Measurements from ENCODE around the gene AFP. TPM values are rescaled to one million over a fixed set of nuclear protein-coding genes. Genes with fewer than 3 reads are reported as not detected.

Gene AFP
- polyA plus RNA-seq, 1 experiment, result 0.23 TPM

GRCh38 chr4:73477176-73477575 lies 41.2 kb downstream of the AFP start:
- Histone ChIP-seq H3K27me3 (ENCODE audit: control insufficient read depth, insufficient read depth, low read length) (no peaks in the 10 kb centered on the region), H3K4me3 (ENCODE audit: low read depth, low read length) (no peak overlapping the region), H3K36me3 (ENCODE audit: control insufficient read depth, insufficient read depth, low read length) (no peaks in the 10 kb centered on the region)
- no peak for DNase-seq (ENCODE audit: low read depth)
- ChIA-PET CTCF (no interaction called here), POLR2A (no interaction called here)
- TF ChIP-seq CTCF (IDR thresholded peaks at IDR 0.05; ENCODE audit: insufficient read depth, low read depth, low read length), result no peak

DNA sequence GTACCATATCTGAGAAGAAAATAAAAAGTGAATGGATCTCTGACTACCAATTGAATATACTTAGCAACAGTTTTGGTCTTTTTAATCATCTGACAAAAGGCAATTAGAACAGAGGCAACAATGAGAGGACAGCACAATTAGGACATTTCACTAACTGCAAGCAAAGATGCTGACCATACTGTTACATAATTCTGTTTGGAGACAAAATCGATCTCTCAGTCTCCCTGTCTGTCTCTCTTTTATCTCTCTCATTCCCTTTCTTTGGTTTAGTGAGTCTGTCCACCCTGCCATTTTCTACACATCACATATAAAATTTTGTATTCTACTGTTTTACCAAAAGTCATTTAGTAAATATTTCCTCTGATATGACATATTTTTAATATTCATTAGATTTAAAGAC lies 43.3 kb downstream of the AFP start:
- ChIA-PET POLR2A (no interaction called here), CTCF (interaction anchor here (1.0 kb wide), 1 partner anchor 13 kb away, joined by 3 read pairs; no protein-coding TSS in a partner anchor)
- Histone ChIP-seq H3K27me3 (ENCODE audit: control insufficient read depth, insufficient read depth, low read length) (no peaks in the 10 kb centered on the region), H3K36me3 (ENCODE audit: control insufficient read depth, insufficient read depth, low read length) (no peaks in the 10 kb centered on the region), H3K4me3 (ENCODE audit: low read depth, low read length) (no peak overlapping the region)
- DNase-seq (ENCODE audit: low read depth), result no peak
- no peak for TF ChIP-seq CTCF (IDR thresholded peaks at IDR 0.05; ENCODE audit: insufficient read depth, low read depth, low read length)

GRCh38 chr4:73481358-73481757 lies 45.3 kb downstream of the AFP start, which contains the start of gene AFM:
Gene AFM (plus strand): TSS chr4:73481745. CDS start chr4:73481776, 31 bp downstream.
- H3K4me3 ChIP-seq (ENCODE audit: low read depth, low read length), result no peak within 1 kb of the TSS
- no peak for DNase-seq (ENCODE audit: low read depth)
- no peaks in the 10 kb centered on the region for H3K27me3 ChIP-seq (ENCODE audit: control insufficient read depth, insufficient read depth, low read length)
- ChIA-PET CTCF (no interaction called here), POLR2A (no interaction called here)
- TF ChIP-seq CTCF (IDR thresholded peaks at IDR 0.05; ENCODE audit: insufficient read depth, low read depth, low read length), result no peak
- no peaks in the 10 kb centered on the region for H3K36me3 ChIP-seq (ENCODE audit: control insufficient read depth, insufficient read depth, low read length)

GRCh38 chr4:73485085-73485484 lies 49.1 kb downstream of the AFP start:
- no peaks in the 10 kb centered on the region for H3K27me3 ChIP-seq (ENCODE audit: control insufficient read depth, insufficient read depth, low read length)
- no peak for DNase-seq (ENCODE audit: low read depth)
- CTCF ChIA-PET, result no interaction called here
- POLR2A ChIA-PET, result no interaction called here
- no peak overlapping the region for H3K4me3 ChIP-seq (ENCODE audit: low read depth, low read length)
- H3K36me3 ChIP-seq (ENCODE audit: control insufficient read depth, insufficient read depth, low read length), result no peaks in the 10 kb centered on the region
- no peak for TF ChIP-seq CTCF (IDR thresholded peaks at IDR 0.05; ENCODE audit: insufficient read depth, low read depth, low read length)

- ChIA-PET CTCF (no interaction called here), POLR2A (no interaction called here)
- DNase-seq (ENCODE audit: low read depth), result no peak
- Histone ChIP-seq H3K36me3 (ENCODE audit: control insufficient read depth, insufficient read depth, low read length) (no peaks in the 10 kb centered on the region), H3K4me3 (ENCODE audit: low read depth, low read length) (no peak overlapping the region), H3K27me3 (ENCODE audit: control insufficient read depth, insufficient read depth, low read length) (no peaks in the 10 kb centered on the region)
- TF ChIP-seq CTCF (IDR thresholded peaks at IDR 0.05; ENCODE audit: insufficient read depth, low read depth, low read length), result no peak
Observed at GRCh38 chr4:73485596-73485995, 49.6 kb downstream of the AFP start.
